IPS DF 6.9 (cell line): Measurements from ENCODE around the gene ZBTB9.

Experiments used
- DNase-seq: peaks from one replicate; pipeline ENCODE4 v3.0.0-alpha.2; 2013; ENCODE audit warnings: low read depth, low spot score
- H3K27ac ChIP-seq: one replicate; pipeline ENCODE4 v1.5.1; 2013; ENCODE audit warnings: low read length, control low read depth
- H3K27me3 ChIP-seq: 2 replicates; pipeline ENCODE4 v1.6.1; 2013; ENCODE audit warnings: mild to moderate bottlenecking, low read length; ENCODE audit not compliant: control insufficient read depth, insufficient read depth
- H3K36me3 ChIP-seq: 2 replicates; pipeline ENCODE4 v1.6.1; 2013; ENCODE audit warnings: low read length; ENCODE audit not compliant: control insufficient read depth, insufficient read depth
- H3K4me1 ChIP-seq: 2 replicates; pipeline ENCODE4 v1.6.1; 2013; ENCODE audit warnings: low read length; ENCODE audit not compliant: control insufficient read depth, insufficient read depth
- H3K4me3 ChIP-seq: 2 replicates; pipeline ENCODE4 v1.5.1; 2013; ENCODE audit warnings: mild to moderate bottlenecking, low read length
- H3K9me3 ChIP-seq: 2 replicates; pipeline ENCODE4 v1.6.1; 2013; ENCODE audit warnings: low read length, inconsistent platforms; ENCODE audit not compliant: control insufficient read depth, insufficient read depth
- WGBS: extraction: QIAGEN DNeasy Blood & Tissue Kit; methylation state at CpG from one replicate; pipeline ENCODE4 v1.1.7; 2013; ENCODE audit warnings: mixed read lengths, missing lambda C conversion rate; ENCODE audit not compliant: insufficient read length, insufficient coverage; 5-methylcytosine and 5-hydroxymethylcytosine counted together

ZBTB9 gene

GRCh38 chr6:33497157-33497556, 42.8 kb downstream of the ZBTB9 start:
- no CpG with 5 or more reads among the region's 7 CpGs for WGBS
- DNase-seq: no peak
- H3K27me3 ChIP-seq: no peaks in the 10 kb centered on the region
- no peaks in the 10 kb centered on the region for H3K4me1 ChIP-seq
- no peak overlapping the region for H3K4me3 ChIP-seq
- H3K9me3 ChIP-seq: no peaks in the 10 kb centered on the region
- H3K27ac ChIP-seq: no peak overlapping the region
- H3K36me3 ChIP-seq: no peaks in the 10 kb centered on the region

- no CpG with 5 or more reads among the region's 23 CpGs for WGBS
- Histone ChIP-seq H3K36me3 (no peaks in the 10 kb centered on the region), H3K27me3 (no peaks in the 10 kb centered on the region), H3K4me3 (no peak overlapping the region), H3K4me1 (no peaks in the 10 kb centered on the region), H3K9me3 (no peaks in the 10 kb centered on the region; the same call in 1 of the 2 replicates), H3K27ac (no peak overlapping the region)
- no peak for DNase-seq
These were observed 48.1 kb downstream of the ZBTB9 start for GRCh38 chr6:33502486-33502885.

- H3K9me3 ChIP-seq: no peaks in the 10 kb centered on the region; the same call in 1 of the 2 replicates
- no peak overlapping the region for H3K27ac ChIP-seq
- no peak overlapping the region for H3K4me3 ChIP-seq
- DNase-seq: no peak
- H3K4me1 ChIP-seq: no peaks in the 10 kb centered on the region
- H3K27me3 ChIP-seq: no peaks in the 10 kb centered on the region
- no peaks in the 10 kb centered on the region for H3K36me3 ChIP-seq
These were observed 50.1 kb downstream of the ZBTB9 start for GRCh38 chr6:33504486-33504885.

- no peak overlapping the region for H3K4me3 ChIP-seq
- H3K27me3 ChIP-seq: no peaks in the 10 kb centered on the region
- DNase-seq: no peak
- H3K36me3 ChIP-seq: no peaks in the 10 kb centered on the region
- no peaks in the 10 kb centered on the region; the same call in 1 of the 2 replicates for H3K9me3 ChIP-seq
- H3K4me1 ChIP-seq: no peaks in the 10 kb centered on the region
- WGBS: no CpG with 5 or more reads among the region's 7 CpGs
- H3K27ac ChIP-seq: no peak overlapping the region
These were observed 51.4 kb downstream of the ZBTB9 start for GRCh38 chr6:33505548-33506370.
